Stomach (tissue), 9 donors: ENCODE measurements around the gene PSTPIP2. TPM values are rescaled to one million over a fixed set of nuclear protein-coding genes. Genes with fewer than 3 reads are reported as not detected.

Experiments used
- DNase-seq, 2 donors: peaks; one replicate each; pipeline versions ENCODE4 v3.0.0 to v3.0.0-alpha.2; 2013 to 2019
- H3K27ac ChIP-seq, 5 donors: fragments of 200-600 bp in 4 of 5; sonication (generic) in 4 of 5; one replicate each; pipeline ENCODE4 v1.5.1; 2013 to 2019; ENCODE audit warnings: mild to moderate bottlenecking in 1 of 5, moderate library complexity in 1 of 5
- H3K27me3 ChIP-seq, 3 donors: fragments of 200-600 bp; sonication (generic); one replicate each; pipeline ENCODE4 v1.5.1; 2017 to 2019; ENCODE audit warnings: mixed run types in 1 of 3
- H3K36me3 ChIP-seq, 4 donors: fragments of 200-600 bp; sonication (generic); 1 replicate in 3 of 4; 2 replicates in 1 of 4; pipeline ENCODE4 v1.5.1; 2016 to 2019
- H3K4me1 ChIP-seq, 4 donors: fragments of 200-600 bp; sonication (generic); one replicate each; pipeline ENCODE4 v1.5.1; 2016 to 2019
- H3K4me3 ChIP-seq, 4 donors: fragments of 200-600 bp; sonication (generic) in 3 of 4; one replicate each; pipeline ENCODE4 v1.5.1; 2016 to 2019; ENCODE audit warnings: mild to moderate bottlenecking in 1 of 4
- H3K9me3 ChIP-seq, 4 donors: fragments of 200-600 bp; sonication (generic); one replicate each; pipeline ENCODE4 v1.5.1; 2016 to 2019
- CTCF ChIP-seq, 7 experiments: fragments of 450-650 bp in 4 of 7; fragments of 200-600 bp in 3 of 7; sonication (generic) in 3 of 7; IDR thresholded peaks; one replicate each; pipeline ENCODE4 v1.5.1; 2016 to 2019; ENCODE audit warnings: antibody characterized with exemption in 7 of 7, control low read depth in 2 of 7, mild to moderate bottlenecking in 1 of 7
- EP300 ChIP-seq: sonication (generic); formaldehyde crosslinking; IDR thresholded peaks from one replicate; pipeline ENCODE4 v1.6.1; 2017; ENCODE audit warnings: antibody characterized with exemption
- POLR2A ChIP-seq, 4 donors: fragments of 450-650 bp; IDR thresholded peaks; one replicate each; pipeline ENCODE4 v1.6.1; 2016; ENCODE audit warnings: antibody characterized with exemption in 4 of 4, control low read depth in 2 of 4, mild to moderate bottlenecking in 1 of 4, moderate library complexity in 1 of 4
- POLR2AphosphoS5 ChIP-seq, 3 donors: sonication (generic); formaldehyde crosslinking; IDR thresholded peaks; one replicate each; pipeline ENCODE4 v1.6.1; 2016; ENCODE audit warnings: antibody characterized with exemption in 3 of 3
- WGBS, 5 donors: extraction: QIAGEN DNeasy Blood & Tissue Kit in 3 of 5; methylation state at CpG; one replicate each; pipeline versions ENCODE4 v1.1.5 to v1.1.7; 2013 to 2018; 5-methylcytosine and 5-hydroxymethylcytosine counted together
- intact Hi-C: fragments of 100-400 bp; cut with DNase I; formaldehyde crosslinking; loops from one replicate; pipeline ENCODE4 v1.15.1; 2023; ENCODE audit warnings: low total_unique reads
- polyA plus RNA-seq, 3 donors: library from polyadenylated mRNA; stranded (reverse); fragments of 200-250 nt; gene quantifications; one replicate each; pipeline ENCODE4 v1.2.3, GENCODE V29; 2013
- total RNA-seq, 5 donors: library from RNA; depleted of rRNA; stranded (reverse); fragments of >200 nt; gene quantifications; one replicate each; pipeline versions ENCODE4 v1.1.0 to v1.2.3, GENCODE V29; 2014 to 2016
- donor health status: healthy with polysubstance abuse.
- donor health status: Bipolar disorder and iron deficiency.
- donor health status: healthy.

PSTPIP2 gene
- total and polyA plus RNA-seq, 8 donors = 1.2 to 11.0 (median 7.0) TPM

- WGBS, 5 donors = 78 to 87% (median 83%) methylated on average over 5 of the region's 5 CpGs
- no peaks in the 10 kb centered on the region for H3K9me3 ChIP-seq
- TF ChIP-seq POLR2AphosphoS5 (IDR thresholded peaks at IDR 0.05) (no peak), POLR2A (IDR thresholded peaks at IDR 0.05) (no peak), EP300 (no peak), CTCF (IDR thresholded peaks at IDR 0.05) (no peak)
- no peaks in the 10 kb centered on the region for H3K27me3 ChIP-seq
- intact Hi-C loops = no loop called here
- H3K4me1 ChIP-seq = peaks cover 0 to 13% (median 0%) of the 10 kb centered on the region in 4 donors
- no peak overlapping the region for H3K4me3 ChIP-seq
- H3K27ac ChIP-seq = no peak overlapping the region
- DNase-seq = no peak
- peaks cover 0 to 35% (median 20%) of the 10 kb centered on the region in 4 donors for H3K36me3 ChIP-seq
Measured at GRCh38 chr18:46040033-46040746, 31.9 kb downstream of the PSTPIP2 start.

GRCh38 chr18:46037512-46038305, 34.4 kb downstream of the PSTPIP2 start:
- Histone ChIP-seq H3K36me3 (peaks cover 0 to 40% (median 25%) of the 10 kb centered on the region in 4 donors), H3K9me3 (no peaks in the 10 kb centered on the region), H3K27me3 (no peaks in the 10 kb centered on the region), H3K4me3 (no peak overlapping the region), H3K4me1 (peaks cover 0 to 10% (median 0%) of the 10 kb centered on the region in 4 donors), H3K27ac (no peak overlapping the region)
- no peak for DNase-seq
- TF ChIP-seq EP300 = no peak
- no peak for TF ChIP-seq POLR2AphosphoS5 (IDR thresholded peaks at IDR 0.05)
- no peak for TF ChIP-seq POLR2A (IDR thresholded peaks at IDR 0.05)
- TF ChIP-seq CTCF (IDR thresholded peaks at IDR 0.05) = no peak
- 71 to 82% (median 80%) methylated on average over 9 of the region's 9 CpGs for WGBS, 5 donors
- intact Hi-C loops = no loop called here

- H3K4me1 ChIP-seq = peaks cover 0 to 3% (median 0%) of the 10 kb centered on the region in 4 donors
- DNase-seq = no peak
- H3K27me3 ChIP-seq = no peaks in the 10 kb centered on the region
- H3K36me3 ChIP-seq = peaks cover 0 to 40% (median 25%) of the 10 kb centered on the region in 4 donors
- no peaks in the 10 kb centered on the region for H3K9me3 ChIP-seq
- no peak overlapping the region for H3K27ac ChIP-seq
- WGBS, 5 donors = 98 to 100% (median 100%) methylated on average over 2 of the region's 2 CpGs
- H3K4me3 ChIP-seq = no peak overlapping the region
- intact Hi-C loops = no loop called here
- TF ChIP-seq CTCF (IDR thresholded peaks at IDR 0.05) (no peak), POLR2A (IDR thresholded peaks at IDR 0.05) (no peak), EP300 (no peak), POLR2AphosphoS5 (IDR thresholded peaks at IDR 0.05) (no peak)
Measured at GRCh38 chr18:46035696-46036680, 36.1 kb downstream of the PSTPIP2 start.

GRCh38 chr18:46034230-46034629, 37.8 kb downstream of the PSTPIP2 start:
- 43 to 88% (median 74%) methylated on average over 1 of the region's 1 CpG for WGBS, 5 donors
- Histone ChIP-seq H3K9me3 (no peaks in the 10 kb centered on the region), H3K27ac (no peak overlapping the region), H3K4me3 (no peak overlapping the region), H3K4me1 (peaks cover 0 to 3% (median 0%) of the 10 kb centered on the region in 4 donors), H3K27me3 (no peaks in the 10 kb centered on the region), H3K36me3 (peaks cover 0 to 30% (median 21%) of the 10 kb centered on the region in 4 donors)
- intact Hi-C loops = no loop called here
- TF ChIP-seq POLR2A (IDR thresholded peaks at IDR 0.05) (no peak), EP300 (no peak), CTCF (IDR thresholded peaks at IDR 0.05) (no peak), POLR2AphosphoS5 (IDR thresholded peaks at IDR 0.05) (no peak)
- no peak for DNase-seq
